ENCODE measurements around the gene GMCL2. TPM values are rescaled to one million over a fixed set of nuclear protein-coding genes. Genes with fewer than 3 reads are reported as not detected.
"Not testable (repeated sequence)": the region's sequence is repeated elsewhere in the genome, so short reads cannot be mapped to it uniquely, and the experiment has no call there.

GMCL2 gene, protein sequence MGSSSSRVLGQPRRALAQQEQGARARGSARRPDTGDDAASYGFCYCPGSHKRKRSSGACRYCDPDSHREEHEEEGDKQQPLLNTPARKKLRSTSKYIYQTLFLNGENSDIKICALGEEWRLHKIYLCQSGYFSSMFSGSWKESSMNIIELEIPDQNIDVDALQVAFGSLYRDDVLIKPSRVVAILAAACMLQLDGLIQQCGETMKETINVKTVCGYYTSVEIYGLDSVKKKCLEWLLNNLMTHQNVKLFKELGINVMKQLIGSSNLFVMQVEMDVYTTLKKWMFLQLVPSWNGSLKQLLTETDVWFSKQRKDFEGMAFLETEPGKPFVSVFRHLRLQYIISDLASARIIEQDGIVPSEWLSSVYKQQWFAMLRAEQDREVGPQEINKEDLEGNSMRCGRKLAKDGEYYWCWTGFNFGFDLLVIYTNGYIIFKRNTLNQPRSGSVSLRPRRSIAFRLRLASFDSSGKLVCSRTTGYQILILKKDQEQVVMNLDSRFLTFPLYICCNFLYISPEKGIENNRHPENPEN
- not detected for total RNA-seq
- long read RNA-seq: 0 reads

DNA sequence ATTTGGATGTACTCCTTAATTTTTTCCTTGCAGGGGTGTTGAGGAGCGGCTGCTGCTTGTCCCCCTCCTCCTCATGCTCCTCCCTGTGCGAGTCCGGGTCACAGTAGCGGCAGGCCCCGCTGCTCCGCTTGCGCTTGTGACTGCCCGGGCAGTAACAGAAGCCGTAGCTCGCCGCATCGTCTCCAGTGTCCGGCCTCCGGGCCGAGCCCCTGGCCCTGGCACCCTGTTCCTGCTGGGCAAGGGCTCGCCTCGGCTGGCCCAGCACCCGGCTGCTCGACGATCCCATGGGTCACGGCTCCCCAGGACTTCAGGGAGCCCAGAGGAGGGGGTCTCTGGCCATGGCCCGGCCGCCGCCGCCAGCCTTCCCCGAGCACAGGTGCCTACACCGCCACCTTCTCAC lies at the start of gene GMCL2:
GMCL2 (minus strand) TSS at position 358 of the 400 bp plus-strand sequence; CDS start at position 286, 72 bp downstream.
- intact Hi-C loops (cut with DNase I): no loop called here
- DNase-seq (ENCODE audit: low spot score): no peak

DNA sequence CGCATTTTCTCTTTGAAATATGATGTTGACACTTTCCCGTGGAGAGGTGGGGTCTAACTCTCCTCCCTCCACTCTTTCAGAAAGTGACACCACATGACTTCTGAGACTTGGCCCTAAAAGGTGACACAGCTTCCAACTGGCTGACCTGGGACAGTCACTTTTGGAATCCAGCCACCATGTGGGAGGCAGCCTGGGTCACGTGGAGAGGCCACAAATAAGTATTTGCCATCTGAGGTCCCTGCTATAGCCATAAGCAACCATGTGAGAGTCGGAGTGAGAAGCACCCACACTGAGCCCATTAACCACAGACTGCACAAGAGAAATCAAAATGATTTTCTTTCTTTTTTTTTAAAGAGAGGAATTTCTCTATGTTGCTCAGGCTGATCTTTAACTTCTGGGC lies 49.5 kb upstream of the GMCL2 start:
- intact Hi-C loops (cut with DNase I): loop anchor here (2.0 to 5.0 kb wide), 2 partner anchors 30 to 316 kb away; no protein-coding TSS in a partner anchor
- no peak for DNase-seq (ENCODE audit: low spot score)

DNA sequence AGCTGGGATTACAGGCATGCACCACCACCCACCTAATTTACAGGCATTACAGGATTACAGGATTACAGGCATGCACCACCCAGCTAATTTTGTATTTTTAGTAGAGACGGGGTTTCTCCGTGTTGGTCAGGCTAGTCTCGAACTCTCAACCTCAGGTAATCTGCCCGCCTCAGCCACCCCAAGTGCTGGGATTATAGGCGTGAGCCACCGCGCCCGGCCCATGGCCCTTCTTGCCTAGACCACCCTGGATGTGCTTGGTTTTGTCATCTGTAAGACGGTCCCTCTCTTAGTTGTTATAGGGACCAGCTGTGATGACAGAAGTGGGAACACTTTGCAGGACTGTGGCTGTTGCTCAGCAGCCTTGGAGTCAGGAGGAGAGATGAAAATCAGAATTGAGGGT lies 49.0 kb upstream of the GMCL2 start:
- no peak for DNase-seq (ENCODE audit: low spot score)
- intact Hi-C loops (cut with DNase I): loop anchor here (2.0 to 5.0 kb wide), 2 partner anchors 31 to 316 kb away; no protein-coding TSS in a partner anchor

- intact Hi-C loops (cut with DNase I): loop anchor here (5.0 kb wide), 1 partner anchor 317 kb away; no protein-coding TSS in a partner anchor
- no peak for DNase-seq (ENCODE audit: low spot score)
Observed at GRCh38 chr5:178235588-178235974, 48.4 kb upstream of the GMCL2 start.

GRCh38 chr5:178234750-178235587 lies 47.8 kb upstream of the GMCL2 start:
- DNase-seq (ENCODE audit: low spot score): no peak
- intact Hi-C loops (cut with DNase I): loop anchor here (1.0 to 5.0 kb wide), 2 partner anchors 317 to 355 kb away; partner anchors contain the start of gene COL23A1

- intact Hi-C loops (cut with DNase I): loop anchor here (1.0 kb wide), 1 partner anchor 356 kb away; the partner anchor contains the start of gene COL23A1
Observed at GRCh38 chr5:178234121-178234749, 47.1 kb upstream of the GMCL2 start.

GRCh38 chr5:178232920-178233429 lies 45.8 kb upstream of the GMCL2 start:
- no peak for DNase-seq (ENCODE audit: low spot score)
- intact Hi-C loops (cut with DNase I): no loop called here

More at GRCh38 chr5:178234121-178234749, 47.1 kb upstream of the GMCL2 start:
- DNase-seq (ENCODE audit: low spot score): no peak

DNA sequence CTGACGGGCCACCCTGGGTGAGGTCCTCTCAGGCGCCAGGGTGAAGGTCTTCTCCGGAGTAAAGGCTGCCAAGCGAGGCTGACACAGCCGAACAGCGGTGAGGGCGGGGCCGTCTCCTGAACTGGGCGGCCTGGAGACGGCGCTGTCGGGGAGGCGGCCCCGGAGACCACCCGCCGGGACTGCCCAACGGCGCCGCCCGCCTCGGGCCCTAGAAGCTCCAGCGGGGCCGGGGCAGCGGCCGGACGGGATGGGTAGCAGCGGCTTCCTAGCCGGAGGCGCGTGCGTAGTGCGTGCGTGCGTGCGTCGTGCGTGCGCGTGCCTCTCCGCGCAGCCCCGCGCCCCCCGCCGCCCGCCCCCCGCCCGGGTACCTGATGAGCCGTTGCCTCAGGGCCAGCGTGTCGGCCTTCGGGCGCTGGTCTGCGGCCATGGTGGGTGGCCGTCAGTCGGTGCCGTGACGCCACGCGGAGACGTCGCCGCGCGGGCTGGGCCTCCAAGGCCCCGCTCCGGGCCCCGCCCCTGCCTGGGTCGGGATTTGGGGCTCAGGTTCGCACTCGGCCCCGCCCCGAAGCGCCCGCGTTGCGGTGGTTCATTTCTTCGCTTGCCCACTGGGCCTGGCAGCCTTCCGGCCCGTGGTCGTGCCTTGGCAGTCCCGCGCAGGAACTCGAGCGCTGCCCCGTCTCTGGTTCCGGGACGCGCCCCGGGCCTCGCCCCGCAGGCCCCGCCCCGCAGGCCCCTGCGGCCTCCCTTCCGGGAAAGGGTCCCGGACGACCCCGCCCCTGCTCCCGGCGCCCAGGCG lies 45.2 kb upstream of the GMCL2 start, which contains the start of gene PHYKPL:
PHYKPL (minus strand) TSS at position 679 of the 796 bp plus-strand sequence; CDS start at position 427, 252 bp downstream.
- intact Hi-C loops (cut with DNase I): no loop called here
- DNase-seq (ENCODE audit: low spot score): peak; percentile 91

- DNase-seq (ENCODE audit: low spot score): no peak
- intact Hi-C loops (cut with DNase I): no loop called here
Observed at GRCh38 chr5:178231539-178232123, 44.5 kb upstream of the GMCL2 start.

- intact Hi-C loops (cut with DNase I): no loop called here
Observed at GRCh38 chr5:178230879-178231538, 43.8 kb upstream of the GMCL2 start.

GRCh38 chr5:178229861-178230260 lies 42.7 kb upstream of the GMCL2 start:
- intact Hi-C loops (cut with DNase I): no loop called here
- no peak for DNase-seq (ENCODE audit: low spot score)

More at GRCh38 chr5:178230879-178231538, 43.8 kb upstream of the GMCL2 start:
- no peak for DNase-seq (ENCODE audit: low spot score)

GRCh38 chr5:178229111-178229510 lies 41.9 kb upstream of the GMCL2 start:
- DNase-seq (ENCODE audit: low spot score); intact Hi-C loops (cut with DNase I): not testable (repeated sequence)

DNA sequence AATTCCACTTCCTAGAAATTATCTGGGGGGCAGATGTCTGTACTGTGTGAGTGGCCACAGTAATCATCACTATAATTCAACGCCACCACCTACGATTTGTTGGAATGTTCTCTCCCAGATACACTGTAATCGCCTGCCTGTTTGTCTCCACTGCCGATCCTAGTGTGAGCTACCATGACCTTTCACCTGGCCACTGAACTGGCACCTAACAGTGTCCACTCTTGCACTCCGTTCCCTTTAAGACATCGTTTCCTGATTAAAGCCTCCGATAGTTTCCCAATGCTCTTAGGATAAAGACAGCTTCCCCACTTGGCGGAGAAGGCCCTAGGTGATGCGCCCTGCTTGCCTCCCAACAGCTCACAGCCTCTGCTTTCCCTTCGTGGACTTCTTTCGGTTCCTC lies 41.4 kb upstream of the GMCL2 start:
- no peak for DNase-seq (ENCODE audit: low spot score)
- intact Hi-C loops (cut with DNase I): no loop called here

- intact Hi-C loops (cut with DNase I): no loop called here
- DNase-seq (ENCODE audit: low spot score): no peak
Observed at GRCh38 chr5:178227929-178228328, 40.8 kb upstream of the GMCL2 start.

GRCh38 chr5:178227138-178227659 lies 40.0 kb upstream of the GMCL2 start:
- DNase-seq (ENCODE audit: low spot score): no peak
- intact Hi-C loops (cut with DNase I): no loop called here

GRCh38 chr5:178225174-178225573 lies 38.0 kb upstream of the GMCL2 start:
- intact Hi-C loops (cut with DNase I): no loop called here

GRCh38 chr5:178224403-178224802 lies 37.2 kb upstream of the GMCL2 start:
- no peak for DNase-seq (ENCODE audit: low spot score)
- intact Hi-C loops (cut with DNase I): no loop called here

More at GRCh38 chr5:178225174-178225573, 38.0 kb upstream of the GMCL2 start:
- DNase-seq (ENCODE audit: low spot score): no peak

Data from cardiac septum (tissue), 1 donor.